Progenitor cell of endocrine pancreas (in vitro differentiated cells): ENCODE results near the gene PALLD. TPM values are rescaled to one million over a fixed set of nuclear protein-coding genes. Genes with fewer than 3 reads are reported as not detected.

Source experiments
- DNase-seq: peaks from one replicate; pipeline ENCODE4 v3.0.0; 2021; ENCODE audit warnings: low spot score; ENCODE audit not compliant: unreplicated experiment
- H3K27ac Mint-ChIP-seq: 2 replicates; pipeline ENCODE4 v1.8.0; 2021; ENCODE audit warnings: mild to moderate bottlenecking, moderate library complexity, mixed read lengths
- H3K27me3 Mint-ChIP-seq: 2 replicates; pipeline ENCODE4 v1.8.0; 2021; ENCODE audit warnings: mixed read lengths
- H3K36me3 Mint-ChIP-seq: 2 replicates; pipeline ENCODE4 v1.8.0; 2022; ENCODE audit warnings: mixed read lengths; ENCODE audit not compliant: insufficient read depth
- H3K4me1 Mint-ChIP-seq: 2 replicates; pipeline ENCODE4 v1.8.0; 2021; ENCODE audit warnings: low read depth, mixed read lengths
- H3K4me3 Mint-ChIP-seq: 2 replicates; pipeline ENCODE4 v1.8.0; 2021; ENCODE audit warnings: low read depth, mild to moderate bottlenecking, moderate library complexity, mixed read lengths
- H3K9me3 Mint-ChIP-seq: 2 replicates; pipeline ENCODE4 v1.8.0; 2021; ENCODE audit warnings: low read depth, mixed read lengths
- total RNA-seq: library from RNA; stranded (reverse); gene quantifications from 2 replicates; pipeline ENCODE4 v1.2.1, GENCODE V29; 2021
- TF ChIP-seq, protein P1 (sequence below): fragments of 200-600 bp; sonication (generic); IDR thresholded peaks from one replicate; pipeline ENCODE4 v1.5.0; 2021; ENCODE audit warnings: antibody characterized with exemption, mild to moderate bottlenecking; ENCODE audit not compliant: unreplicated experiment

PALLD gene
- total RNA-seq, 1 donor from 2014 or later, result 43.2 TPM

DNA sequence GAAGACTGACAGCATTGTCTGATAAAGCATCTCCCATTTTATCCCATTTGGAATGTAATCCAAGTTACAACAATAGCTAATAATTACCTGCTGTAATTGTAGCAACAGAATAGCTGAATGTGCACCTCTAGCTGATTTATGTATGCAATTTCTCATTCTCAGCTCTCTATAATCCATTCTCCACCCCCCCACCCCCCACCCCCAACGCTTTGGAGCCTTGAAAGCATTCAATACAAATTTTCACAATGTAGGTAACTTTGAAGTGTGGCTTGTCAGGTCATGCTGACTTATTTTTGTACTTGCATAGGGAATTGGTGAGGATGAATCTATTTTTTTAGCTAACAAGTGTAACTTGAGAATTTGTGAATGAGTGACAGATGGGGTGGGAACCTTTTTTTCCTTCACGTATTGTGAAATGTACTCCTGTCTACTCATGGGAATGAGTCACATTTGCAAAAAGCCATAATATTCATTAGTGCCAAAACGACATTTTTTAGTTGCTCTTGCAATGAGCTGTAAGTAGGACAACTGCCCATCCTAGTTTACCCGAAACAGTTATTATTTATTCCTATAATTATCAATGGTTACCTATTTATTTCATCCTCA lies 159.3 kb downstream of the PALLD start:
- DNase-seq, result no peak
- TF ChIP-seq, protein P1, sequence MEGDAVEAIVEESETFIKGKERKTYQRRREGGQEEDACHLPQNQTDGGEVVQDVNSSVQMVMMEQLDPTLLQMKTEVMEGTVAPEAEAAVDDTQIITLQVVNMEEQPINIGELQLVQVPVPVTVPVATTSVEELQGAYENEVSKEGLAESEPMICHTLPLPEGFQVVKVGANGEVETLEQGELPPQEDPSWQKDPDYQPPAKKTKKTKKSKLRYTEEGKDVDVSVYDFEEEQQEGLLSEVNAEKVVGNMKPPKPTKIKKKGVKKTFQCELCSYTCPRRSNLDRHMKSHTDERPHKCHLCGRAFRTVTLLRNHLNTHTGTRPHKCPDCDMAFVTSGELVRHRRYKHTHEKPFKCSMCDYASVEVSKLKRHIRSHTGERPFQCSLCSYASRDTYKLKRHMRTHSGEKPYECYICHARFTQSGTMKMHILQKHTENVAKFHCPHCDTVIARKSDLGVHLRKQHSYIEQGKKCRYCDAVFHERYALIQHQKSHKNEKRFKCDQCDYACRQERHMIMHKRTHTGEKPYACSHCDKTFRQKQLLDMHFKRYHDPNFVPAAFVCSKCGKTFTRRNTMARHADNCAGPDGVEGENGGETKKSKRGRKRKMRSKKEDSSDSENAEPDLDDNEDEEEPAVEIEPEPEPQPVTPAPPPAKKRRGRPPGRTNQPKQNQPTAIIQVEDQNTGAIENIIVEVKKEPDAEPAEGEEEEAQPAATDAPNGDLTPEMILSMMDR, result no peak
- no peak overlapping the region for H3K4me3 Mint-ChIP-seq
- no peaks in the 10 kb centered on the region for H3K27me3 Mint-ChIP-seq
- H3K9me3 Mint-ChIP-seq, result no peaks in the 10 kb centered on the region
- no peak overlapping the region for H3K27ac Mint-ChIP-seq
- H3K36me3 Mint-ChIP-seq, result no peaks in the 10 kb centered on the region
- H3K4me1 Mint-ChIP-seq, result peaks cover 11% of the 10 kb centered on the region

DNA sequence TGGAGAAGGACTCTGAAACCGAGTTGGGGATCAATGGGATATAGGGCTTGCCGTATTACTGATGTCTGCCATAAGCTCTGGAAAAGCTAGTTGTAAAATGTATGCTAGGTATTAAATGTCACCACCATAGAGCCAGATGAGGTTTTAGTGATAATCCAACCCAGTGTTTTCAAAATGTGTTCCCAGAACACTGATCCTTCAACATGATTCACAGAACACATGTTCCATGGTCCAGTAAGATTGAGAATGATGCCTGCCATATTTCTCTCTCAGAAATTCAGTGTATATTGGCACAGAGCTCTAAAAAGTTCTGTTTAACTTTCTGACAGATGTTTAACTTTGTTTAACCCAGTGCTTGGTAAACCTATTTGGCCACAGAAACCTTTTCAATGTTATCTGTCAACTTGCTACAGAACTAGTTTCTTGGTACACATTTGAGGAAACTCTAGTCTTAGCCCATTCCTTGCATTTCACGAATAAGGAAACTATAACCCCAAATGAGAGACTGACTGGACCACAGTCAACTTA lies 160.2 kb downstream of the PALLD start:
- no peak overlapping the region for H3K4me3 Mint-ChIP-seq
- H3K27me3 Mint-ChIP-seq, result no peaks in the 10 kb centered on the region
- H3K4me1 Mint-ChIP-seq, result peaks cover 11% of the 10 kb centered on the region
- no peaks in the 10 kb centered on the region for H3K9me3 Mint-ChIP-seq
- TF ChIP-seq, protein P1, result no peak
- no peak overlapping the region for H3K27ac Mint-ChIP-seq
- no peak for DNase-seq
- no peaks in the 10 kb centered on the region for H3K36me3 Mint-ChIP-seq

DNA sequence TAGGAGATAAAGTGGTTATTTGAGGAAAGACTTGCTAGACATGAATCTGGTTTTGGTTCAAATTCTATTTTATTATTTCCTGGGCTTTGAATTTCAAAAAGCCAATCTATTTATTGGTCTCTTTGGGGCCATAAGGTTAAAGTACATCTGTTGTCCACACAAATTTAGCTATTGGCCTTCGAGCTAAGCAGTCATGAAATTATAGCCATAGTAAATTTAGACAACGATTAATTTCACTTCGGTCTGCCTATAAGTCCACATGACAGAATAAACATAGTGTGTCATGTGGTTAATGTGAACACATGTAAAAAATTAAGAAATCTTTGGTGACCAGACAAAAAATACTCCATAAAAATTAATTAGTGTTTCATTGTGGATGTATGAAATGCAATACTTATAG lies 161.9 kb downstream of the PALLD start:
- H3K27me3 Mint-ChIP-seq, result no peaks in the 10 kb centered on the region
- H3K4me1 Mint-ChIP-seq, result peaks cover 11% of the 10 kb centered on the region
- no peaks in the 10 kb centered on the region for H3K36me3 Mint-ChIP-seq
- H3K4me3 Mint-ChIP-seq, result no peak overlapping the region
- TF ChIP-seq, protein P1, result no peak
- H3K9me3 Mint-ChIP-seq, result no peaks in the 10 kb centered on the region
- H3K27ac Mint-ChIP-seq, result no peak overlapping the region
- DNase-seq, result no peak

DNA sequence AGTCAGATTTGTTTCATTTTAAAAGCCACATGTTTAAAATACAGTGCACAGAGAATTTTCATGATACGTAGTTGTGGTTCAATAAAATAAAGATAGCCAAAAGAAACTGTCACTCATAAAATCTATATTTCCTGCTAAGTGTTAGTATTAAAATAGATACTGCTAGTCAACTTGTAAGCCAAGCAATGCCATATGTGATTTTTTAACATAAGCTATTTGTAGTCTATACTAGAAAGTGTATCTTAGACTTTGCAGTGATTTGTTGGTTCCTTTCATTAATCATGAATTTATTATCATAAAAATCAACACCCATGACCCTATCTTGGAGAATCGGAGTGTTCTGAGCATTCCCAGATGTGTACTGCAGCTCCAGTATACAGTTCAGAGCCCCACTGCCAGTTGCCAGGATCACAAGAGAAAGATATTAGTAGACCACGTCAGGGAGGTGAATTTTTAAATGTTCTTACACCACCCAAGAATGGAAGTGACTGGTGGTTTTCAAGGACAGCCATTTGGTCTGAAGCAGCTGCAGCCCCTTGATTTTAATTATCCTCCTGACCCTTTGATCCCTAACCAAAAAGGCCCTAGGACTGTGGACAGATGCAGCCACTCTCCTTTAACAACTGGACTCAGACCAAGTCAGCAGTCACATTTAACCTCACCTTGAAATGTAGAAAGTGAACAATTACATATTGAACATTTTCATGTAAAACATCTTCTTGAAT lies 163.1 kb downstream of the PALLD start:
- no peaks in the 10 kb centered on the region for H3K9me3 Mint-ChIP-seq
- peaks cover 10% of the 10 kb centered on the region for H3K4me1 Mint-ChIP-seq
- H3K36me3 Mint-ChIP-seq, result no peaks in the 10 kb centered on the region
- TF ChIP-seq, protein P1, result no peak
- H3K27me3 Mint-ChIP-seq, result no peaks in the 10 kb centered on the region
- H3K27ac Mint-ChIP-seq, result no peak overlapping the region
- no peak for DNase-seq
- no peak overlapping the region for H3K4me3 Mint-ChIP-seq

- no peak overlapping the region for H3K27ac Mint-ChIP-seq
- DNase-seq, result no peak
- H3K4me1 Mint-ChIP-seq, result peaks cover 5% of the 10 kb centered on the region
- H3K9me3 Mint-ChIP-seq, result no peaks in the 10 kb centered on the region
- H3K4me3 Mint-ChIP-seq, result no peak overlapping the region
- H3K27me3 Mint-ChIP-seq, result no peaks in the 10 kb centered on the region
- TF ChIP-seq, protein P1, result no peak
- no peaks in the 10 kb centered on the region for H3K36me3 Mint-ChIP-seq
Observed at GRCh38 chr4:168662297-168662984, 165.6 kb downstream of the PALLD start.
